ENCODE results near the gene TENM4.

- TF ChIP-seq CTCF (IDR thresholded peaks at IDR 0.05) (no peak), EZH2 (IDR thresholded peaks at IDR 0.05) (no peak)
Measured at GRCh38 chr11:78912778-78913177, 528.1 kb downstream of the TENM4 start.

Measured in neural progenitor cell (in vitro differentiated cells).